Epithelial cell of proximal tubule (primary cell): ENCODE data around the gene ACP7. TPM values are rescaled to one million over a fixed set of nuclear protein-coding genes. Genes with fewer than 3 reads are reported as not detected.

ENCODE experiments used
- DNase-seq: peaks from one replicate; pipeline ENCODE4 v3.0.0-alpha.2; 2011; ENCODE audit warnings: low read depth
- H3K4me3 ChIP-seq: 2 replicates; pipeline ENCODE4 v1.5.1; 2011; ENCODE audit warnings: low read depth, mild to moderate bottlenecking, low read length
- CTCF ChIP-seq: conservative IDR thresholded peaks from 2 replicates; pipeline ENCODE4 v1.5.1; 2012; ENCODE audit warnings: low read depth, mild to moderate bottlenecking, low read length
- total RNA-seq: library from RNA; depleted of rRNA; stranded (reverse); fragments of >200 nt; gene quantifications from 2 replicates; pipeline ENCODE4 v1.2.3, GENCODE V29; 2015

ACP7 gene
- total RNA-seq, 1 donor from 2014 or later: 0.23 TPM

DNA sequence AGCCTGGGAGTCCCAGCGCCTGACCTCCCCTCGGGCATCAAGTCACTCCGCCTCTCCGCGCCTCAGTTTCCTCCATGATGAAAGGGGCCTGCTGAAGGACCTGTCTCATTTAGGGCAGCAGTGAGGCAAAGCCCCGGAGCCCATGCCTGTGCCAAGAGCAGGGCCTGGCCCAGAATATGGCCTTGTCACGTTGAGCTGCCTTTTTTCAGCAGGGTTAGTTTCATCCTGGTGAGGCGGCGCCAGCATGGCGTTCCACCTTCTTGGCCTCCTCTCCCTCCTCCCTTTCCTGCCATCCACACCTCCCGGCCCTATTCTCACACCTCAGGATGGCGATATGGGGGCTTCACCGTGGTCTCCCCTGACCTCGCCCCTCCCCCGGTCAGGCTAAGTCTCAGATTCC lies 71.6 kb downstream of the ACP7 start:
- DNase-seq: no peak
- no peak for TF ChIP-seq CTCF
- no peak overlapping the region for H3K4me3 ChIP-seq

GRCh38 chr19:39156326-39157230 lies 72.4 kb downstream of the ACP7 start:
- H3K4me3 ChIP-seq: peak overlapping the region; percentile 8
- DNase-seq: no peak
- TF ChIP-seq CTCF: no peak

GRCh38 chr19:39157275-39157996 lies 73.3 kb downstream of the ACP7 start:
- no peak for DNase-seq
- TF ChIP-seq CTCF: no peak
- no peak overlapping the region for H3K4me3 ChIP-seq

DNA sequence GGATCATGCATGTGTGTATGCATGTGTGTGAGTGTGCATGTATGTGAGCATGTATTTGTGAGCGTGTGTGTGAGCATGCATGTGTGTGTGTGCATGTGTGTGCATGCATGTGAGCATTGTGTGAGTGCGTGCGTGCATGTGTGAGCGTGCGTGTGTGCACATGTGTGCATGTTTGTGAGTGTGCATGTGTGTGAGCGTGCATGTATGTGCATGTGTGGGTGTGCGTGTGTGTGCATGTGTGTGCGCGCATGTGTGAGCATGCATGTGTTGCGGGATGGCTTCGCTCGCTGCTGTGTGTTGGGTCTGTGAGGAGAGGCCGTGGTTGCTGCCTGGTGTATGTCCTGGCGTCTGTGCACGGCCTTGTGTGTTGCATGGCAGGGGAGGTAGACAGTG lies 73.8 kb downstream of the ACP7 start:
- no peak overlapping the region for H3K4me3 ChIP-seq
- no peak for TF ChIP-seq CTCF
- DNase-seq: no peak

DNA sequence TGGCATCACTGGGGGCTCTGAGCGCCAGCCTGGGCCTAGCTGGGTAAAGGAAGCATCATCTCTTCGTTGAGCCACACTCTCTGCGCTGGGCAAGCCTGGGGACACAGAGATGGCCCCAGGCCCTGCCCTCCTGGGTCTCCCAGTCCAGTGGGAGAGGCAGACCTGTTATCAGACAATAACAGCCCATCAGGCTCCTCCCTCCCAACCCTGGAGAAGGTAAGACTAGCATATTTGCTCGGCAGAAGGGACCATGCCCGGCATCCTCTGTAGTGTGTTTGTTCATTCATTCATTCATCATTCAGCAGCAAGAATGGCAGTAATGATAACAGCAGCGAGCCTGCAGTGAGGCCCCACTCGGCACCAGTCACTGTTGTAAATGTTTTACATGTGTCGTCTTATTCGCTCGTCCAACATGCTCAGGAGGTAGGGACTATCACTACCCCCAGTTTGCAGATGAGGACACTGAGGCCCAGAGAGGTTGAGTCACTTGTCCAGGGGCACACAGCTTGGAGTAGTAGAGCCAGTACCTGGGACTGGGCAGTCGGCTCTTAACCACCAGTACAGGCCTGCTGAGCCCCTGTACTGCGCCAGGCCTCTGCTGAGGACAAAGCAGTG lies 74.6 kb downstream of the ACP7 start:
- no peak for DNase-seq
- no peak for TF ChIP-seq CTCF
- H3K4me3 ChIP-seq: no peak overlapping the region

- no peak for DNase-seq
- no peak overlapping the region for H3K4me3 ChIP-seq
- TF ChIP-seq CTCF: no peak
These were observed 76.3 kb downstream of the ACP7 start for GRCh38 chr19:39160523-39160861.

Other genes starting within 250 kb of the ACP7 start
- 224 and 403 TPM in 2 replicates for gene HNRNPL, start 234.4 kb upstream of the ACP7 start, total RNA-seq
- gene RINL, start 206.1 kb upstream of the ACP7 start, total RNA-seq: 10.9 and 11.2 TPM in 2 replicates
- gene SIRT2, start 184.8 kb upstream of the ACP7 start, total RNA-seq: 26.1 and 43.5 TPM in 2 replicates
- gene NFKBIB, start 184.4 kb upstream of the ACP7 start, total RNA-seq: 23.6 and 33.1 TPM in 2 replicates
- gene CCER2, start 172.2 kb upstream of the ACP7 start, total RNA-seq: not detected in 2 replicates
- gene SARS2, start 153.6 kb upstream of the ACP7 start, total RNA-seq: 42.2 and 55.5 TPM in 2 replicates
- 74.9 and 106 TPM in 2 replicates for gene MRPS12, start 153.4 kb upstream of the ACP7 start, total RNA-seq
- gene FBXO17, start 108.6 kb upstream of the ACP7 start, total RNA-seq: 21.6 and 40.4 TPM in 2 replicates
- 8.0 and 14.3 TPM in 2 replicates for gene FBXO27, start 51.8 kb upstream of the ACP7 start, total RNA-seq
- gene PAK4, start 41.4 kb downstream of the ACP7 start, total RNA-seq: 24.7 and 27.5 TPM in 2 replicates
- 9.9 and 11.4 TPM in 2 replicates for gene NCCRP1, start 112.6 kb downstream of the ACP7 start, total RNA-seq
- not detected in 2 replicates for gene SYCN, start 119.9 kb downstream of the ACP7 start, total RNA-seq
- not detected in 2 replicates for gene IFNL3, start 160.6 kb downstream of the ACP7 start, total RNA-seq
- gene IFNL4, start 164.5 kb downstream of the ACP7 start, total RNA-seq: not detected in 2 replicates
- gene IFNL2, start 184.0 kb downstream of the ACP7 start, total RNA-seq: not detected in 2 replicates
- gene IFNL1, start 212.0 kb downstream of the ACP7 start, total RNA-seq: not detected in 2 replicates
- gene LRFN1, start 236.5 kb downstream of the ACP7 start, total RNA-seq: 0.06 and 0.29 TPM in 2 replicates